HEK293 (cell line): Measurements from ENCODE around the gene PXMP2.
A peak's percentile ranks its signal among the peaks of the same experiment; 100 is the strongest.

Source experiments
- BCL11B ChIP-seq: fragments of 450-650 bp; formaldehyde crosslinking; IDR thresholded peaks from 2 replicates; pipeline ENCODE4 v1.5.1; 2016; ENCODE audit warnings: low read depth, missing biosample characterization, missing genetic modification characterization
- CTCF ChIP-seq: fragments of 450-650 bp; formaldehyde crosslinking; IDR thresholded peaks from 2 replicates; pipeline ENCODE4 v1.5.1; 2016; ENCODE audit warnings: missing biosample characterization, missing genetic modification characterization
- KLF7 ChIP-seq: fragments of 450-650 bp; formaldehyde crosslinking; IDR thresholded peaks from 2 replicates; pipeline ENCODE4 v1.5.1; 2016; ENCODE audit warnings: missing biosample characterization, missing genetic modification characterization, borderline replicate concordance
- SETDB1 ChIP-seq: IDR thresholded peaks from one replicate; pipeline ENCODE4 v1.6.1; 2017; ENCODE audit warnings: mild to moderate bottlenecking, low read length, moderate library complexity, mixed read lengths; ENCODE audit not compliant: insufficient read length
- TRIM28 ChIP-seq: IDR thresholded peaks from 2 replicates; pipeline ENCODE4 v1.6.1; 2011; ENCODE audit warnings: low read length, control low read depth, borderline replicate concordance
- ZBTB1 ChIP-seq: fragments of 450-650 bp; formaldehyde crosslinking; IDR thresholded peaks from 2 replicates; pipeline ENCODE4 v1.5.1; 2016; ENCODE audit warnings: missing biosample characterization, missing genetic modification characterization
- ZBTB26 ChIP-seq: fragments of 450-650 bp; formaldehyde crosslinking; optimal IDR thresholded peaks from 2 replicates; pipeline ENCODE3; 2016; ENCODE audit warnings: missing biosample characterization, mild to moderate bottlenecking, missing genetic modification characterization
- ZEB2 ChIP-seq: fragments of 450-650 bp; formaldehyde crosslinking; IDR thresholded peaks from 2 replicates; pipeline ENCODE4 v1.5.1; 2016; ENCODE audit warnings: missing biosample characterization, missing genetic modification characterization
- ZFHX2 ChIP-seq: fragments of 450-650 bp; formaldehyde crosslinking; conservative IDR thresholded peaks from 2 replicates; pipeline ENCODE4 v1.5.1; 2016; ENCODE audit warnings: missing biosample characterization, missing genetic modification characterization
- ZNF10 ChIP-seq: fragments of 450-650 bp; formaldehyde crosslinking; IDR thresholded peaks from 2 replicates; pipeline ENCODE4 v1.5.1; 2017; ENCODE audit warnings: missing biosample characterization, missing genetic modification characterization
- ZNF121 ChIP-seq: fragments of 450-650 bp; formaldehyde crosslinking; IDR thresholded peaks from 2 replicates; pipeline ENCODE4 v1.5.1; 2016; ENCODE audit warnings: missing biosample characterization, missing genetic modification characterization
- ZNF138 ChIP-seq: fragments of 450-650 bp; formaldehyde crosslinking; IDR thresholded peaks from 2 replicates; pipeline ENCODE4 v1.5.1; 2016; ENCODE audit warnings: missing biosample characterization, missing genetic modification characterization, borderline replicate concordance
- ZNF174 ChIP-seq: fragments of 450-650 bp; formaldehyde crosslinking; IDR thresholded peaks from 2 replicates; pipeline ENCODE4 v1.5.0; 2017; ENCODE audit warnings: missing biosample characterization, mild to moderate bottlenecking, missing genetic modification characterization
- ZNF175 ChIP-seq: fragments of 450-650 bp; formaldehyde crosslinking; IDR thresholded peaks from 2 replicates; pipeline ENCODE4 v1.5.1; 2016; ENCODE audit warnings: missing biosample characterization, missing genetic modification characterization
- ZNF211 ChIP-seq: fragments of 450-650 bp; formaldehyde crosslinking; IDR thresholded peaks from 2 replicates; pipeline ENCODE4 v1.5.1; 2016; ENCODE audit warnings: low read depth, missing biosample characterization, missing genetic modification characterization
- ZNF221 ChIP-seq: fragments of 450-650 bp; formaldehyde crosslinking; IDR thresholded peaks from 2 replicates; pipeline ENCODE4 v1.5.1; 2017; ENCODE audit warnings: missing biosample characterization, missing genetic modification characterization, borderline replicate concordance
- ZNF280C ChIP-seq: fragments of 450-650 bp; formaldehyde crosslinking; IDR thresholded peaks from 2 replicates; pipeline ENCODE4 v1.5.1; 2016; ENCODE audit warnings: missing biosample characterization, missing genetic modification characterization
- ZNF354C ChIP-seq: fragments of 450-650 bp; formaldehyde crosslinking; IDR thresholded peaks from 2 replicates; pipeline ENCODE4 v1.5.1; 2016; ENCODE audit warnings: missing biosample characterization, missing genetic modification characterization, low read depth, borderline replicate concordance
- ZNF394 ChIP-seq: fragments of 450-650 bp; formaldehyde crosslinking; IDR thresholded peaks from 2 replicates; pipeline ENCODE4 v1.5.1; 2016; ENCODE audit warnings: missing biosample characterization, missing genetic modification characterization, mild to moderate bottlenecking, moderate library complexity, borderline replicate concordance
- ZNF398 ChIP-seq: fragments of 450-650 bp; formaldehyde crosslinking; IDR thresholded peaks from 2 replicates; pipeline ENCODE4 v1.5.1; 2017; ENCODE audit warnings: missing biosample characterization, missing genetic modification characterization
- ZNF510 ChIP-seq: fragments of 450-650 bp; formaldehyde crosslinking; IDR thresholded peaks from 2 replicates; pipeline ENCODE4 v1.5.1; 2018; ENCODE audit warnings: mild to moderate bottlenecking, missing genetic modification characterization, missing biosample characterization; ENCODE audit not compliant: insufficient replicate concordance
- ZNF560 ChIP-seq: fragments of 450-650 bp; formaldehyde crosslinking; IDR thresholded peaks from 2 replicates; pipeline ENCODE4 v1.5.1; 2017; ENCODE audit warnings: missing biosample characterization, missing genetic modification characterization, borderline replicate concordance
- ZNF580 ChIP-seq: fragments of 450-650 bp; formaldehyde crosslinking; IDR thresholded peaks from 2 replicates; pipeline ENCODE4 v1.5.1; 2016; ENCODE audit warnings: missing biosample characterization, missing genetic modification characterization
- ZNF629 ChIP-seq: fragments of 450-650 bp; formaldehyde crosslinking; IDR thresholded peaks from 2 replicates; pipeline ENCODE4 v1.5.1; 2017; ENCODE audit warnings: missing biosample characterization, missing genetic modification characterization
- ZNF654 ChIP-seq: fragments of 450-650 bp; formaldehyde crosslinking; IDR thresholded peaks from 2 replicates; pipeline ENCODE4 v1.5.1; 2016; ENCODE audit warnings: low read depth, missing biosample characterization, missing genetic modification characterization
- ZNF660 ChIP-seq: fragments of 450-650 bp; IDR thresholded peaks from 2 replicates; pipeline ENCODE4 v1.5.1; 2018; ENCODE audit warnings: missing biosample characterization, mild to moderate bottlenecking, missing genetic modification characterization
- ZNF701 ChIP-seq: fragments of 450-650 bp; formaldehyde crosslinking; IDR thresholded peaks from 2 replicates; pipeline ENCODE4 v1.5.1; 2016; ENCODE audit warnings: missing biosample characterization, missing genetic modification characterization
- ZNF776 ChIP-seq: fragments of 450-650 bp; formaldehyde crosslinking; IDR thresholded peaks from 2 replicates; pipeline ENCODE4 v1.5.0; 2017; ENCODE audit warnings: missing biosample characterization, missing genetic modification characterization, borderline replicate concordance
- ZNF791 ChIP-seq: fragments of 450-650 bp; formaldehyde crosslinking; IDR thresholded peaks from 2 replicates; pipeline ENCODE4 v1.5.1; 2016; ENCODE audit warnings: missing biosample characterization, missing genetic modification characterization
- ZNF792 ChIP-seq: fragments of 450-650 bp; formaldehyde crosslinking; IDR thresholded peaks from 2 replicates; pipeline ENCODE4 v1.5.1; 2016; ENCODE audit warnings: missing biosample characterization, missing genetic modification characterization
- ZNF830 ChIP-seq: fragments of 450-650 bp; IDR thresholded peaks from 2 replicates; pipeline ENCODE4 v1.5.0; 2018; ENCODE audit warnings: missing biosample characterization, missing genetic modification characterization, low read depth, mild to moderate bottlenecking, moderate library complexity
- ZSCAN16 ChIP-seq: fragments of 450-650 bp; formaldehyde crosslinking; IDR thresholded peaks from 2 replicates; pipeline ENCODE4 v1.5.1; 2016; ENCODE audit warnings: missing biosample characterization, missing genetic modification characterization

PXMP2 gene

GRCh38 chr12:132710405-132711079 is 23.2 kb downstream of the PXMP2 start, which contains the start of gene PGAM5 (continued):
- TF ChIP-seq ZNF398 (tag by site-specific recombination) (no peak), ZNF175 (tag by site-specific recombination) (no peak), ZNF10 (tag by site-specific recombination) (no peak), ZFHX2 (tag by site-specific recombination) (peak; percentile 56), ZNF510 (tag by site-specific recombination) (no peak), ZNF580 (peak; percentile 39; the same call in 1 of the 2 replicates), ZSCAN16 (tag by site-specific recombination) (no peak), BCL11B (tag by site-specific recombination) (no peak), ZNF121 (no peak), ZNF701 (tag by site-specific recombination) (no peak), ZNF221 (tag by site-specific recombination) (no peak), TRIM28 (no peak), ZNF654 (tag by site-specific recombination) (no peak), ZNF211 (tag by site-specific recombination) (no peak), ZBTB26 (tag by site-specific recombination) (peak; percentile 84), ZEB2 (peak; percentile 67), ZNF394 (tag by site-specific recombination) (peak; percentile 15; the same call in 1 of the 2 replicates), SETDB1 (no peak), ZNF629 (tag by site-specific recombination) (0 out of 2 replicates have a peak, but pooled peaks have one; percentile 35), ZBTB1 (tag by site-specific recombination) (no peak), ZNF660 (tag by site-specific recombination) (peak; percentile 57; the same call in 1 of the 2 replicates), ZNF174 (no peak), ZNF830 (tag by site-specific recombination) (no peak), ZNF280C (no peak), CTCF (tag by site-specific recombination) (peak; percentile 41), ZNF138 (tag by site-specific recombination) (no peak), ZNF791 (no peak), ZNF792 (tag by site-specific recombination) (no peak), ZNF776 (tag by site-specific recombination) (no peak), ZNF354C (no peak), KLF7 (peak; percentile 43; the same call in 1 of the 2 replicates), ZNF560 (tag by site-specific recombination) (no peak)
